ENCODE results near the gene GARNL3. TPM values are rescaled to one million over a fixed set of nuclear protein-coding genes. Genes with fewer than 3 reads are reported as not detected.

GARNL3 gene
- polyA plus RNA-seq, 1 donor from 2014 or later, result 20.0 TPM

GRCh38 chr9:127256324-127256723, 8.2 kb upstream of the GARNL3 start:
- H3K9ac ChIP-seq (ENCODE audit: low read length), result no peak overlapping the region
- no peak overlapping the region for H3K27ac ChIP-seq (ENCODE audit: low read length)
- no peaks in the 10 kb centered on the region for H4K20me1 ChIP-seq (ENCODE audit: insufficient read depth)
- H3K4me3 ChIP-seq (ENCODE audit: low read length), result no peak overlapping the region
- H2AFZ ChIP-seq (ENCODE audit: low read depth, low read length), result no peak overlapping the region
- no peaks in the 10 kb centered on the region for H3K9me3 ChIP-seq (ENCODE audit: low read length)
- no peak overlapping the region for H3K4me2 ChIP-seq (ENCODE audit: low read length)
- no peaks in the 10 kb centered on the region for H3F3A ChIP-seq (ENCODE audit: insufficient read depth, low read length, poor library complexity, severe bottlenecking)
- no peaks in the 10 kb centered on the region for H3K9me2 ChIP-seq (ENCODE audit: insufficient read depth, low read length)
- H3K79me2 ChIP-seq (replicated peaks; ENCODE audit: insufficient read depth, low read length), result no peaks in the 10 kb centered on the region
- no peaks in the 10 kb centered on the region for H3K36me3 ChIP-seq (ENCODE audit: insufficient read depth, low read length)
- TF ChIP-seq EZH2 (IDR thresholded peaks at IDR 0.05; ENCODE audit: borderline replicate concordance, insufficient read depth, low read length, poor library complexity, severe bottlenecking), result no peak
- no peaks in the 10 kb centered on the region for H3K27me3 ChIP-seq (ENCODE audit: insufficient read depth, low read depth, low read length)

- no peaks in the 10 kb centered on the region for H3K9me3 ChIP-seq (ENCODE audit: low read length)
- TF ChIP-seq, protein P1, sequence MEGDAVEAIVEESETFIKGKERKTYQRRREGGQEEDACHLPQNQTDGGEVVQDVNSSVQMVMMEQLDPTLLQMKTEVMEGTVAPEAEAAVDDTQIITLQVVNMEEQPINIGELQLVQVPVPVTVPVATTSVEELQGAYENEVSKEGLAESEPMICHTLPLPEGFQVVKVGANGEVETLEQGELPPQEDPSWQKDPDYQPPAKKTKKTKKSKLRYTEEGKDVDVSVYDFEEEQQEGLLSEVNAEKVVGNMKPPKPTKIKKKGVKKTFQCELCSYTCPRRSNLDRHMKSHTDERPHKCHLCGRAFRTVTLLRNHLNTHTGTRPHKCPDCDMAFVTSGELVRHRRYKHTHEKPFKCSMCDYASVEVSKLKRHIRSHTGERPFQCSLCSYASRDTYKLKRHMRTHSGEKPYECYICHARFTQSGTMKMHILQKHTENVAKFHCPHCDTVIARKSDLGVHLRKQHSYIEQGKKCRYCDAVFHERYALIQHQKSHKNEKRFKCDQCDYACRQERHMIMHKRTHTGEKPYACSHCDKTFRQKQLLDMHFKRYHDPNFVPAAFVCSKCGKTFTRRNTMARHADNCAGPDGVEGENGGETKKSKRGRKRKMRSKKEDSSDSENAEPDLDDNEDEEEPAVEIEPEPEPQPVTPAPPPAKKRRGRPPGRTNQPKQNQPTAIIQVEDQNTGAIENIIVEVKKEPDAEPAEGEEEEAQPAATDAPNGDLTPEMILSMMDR (IDR thresholded peaks at IDR 0.05; ENCODE audit: poor library complexity, severe bottlenecking), result no peak
- TF ChIP-seq EP300 (conservative IDR thresholded peaks at IDR 0.05; ENCODE audit: poor library complexity, severe bottlenecking), result no peak
- TF ChIP-seq, protein P2, sequence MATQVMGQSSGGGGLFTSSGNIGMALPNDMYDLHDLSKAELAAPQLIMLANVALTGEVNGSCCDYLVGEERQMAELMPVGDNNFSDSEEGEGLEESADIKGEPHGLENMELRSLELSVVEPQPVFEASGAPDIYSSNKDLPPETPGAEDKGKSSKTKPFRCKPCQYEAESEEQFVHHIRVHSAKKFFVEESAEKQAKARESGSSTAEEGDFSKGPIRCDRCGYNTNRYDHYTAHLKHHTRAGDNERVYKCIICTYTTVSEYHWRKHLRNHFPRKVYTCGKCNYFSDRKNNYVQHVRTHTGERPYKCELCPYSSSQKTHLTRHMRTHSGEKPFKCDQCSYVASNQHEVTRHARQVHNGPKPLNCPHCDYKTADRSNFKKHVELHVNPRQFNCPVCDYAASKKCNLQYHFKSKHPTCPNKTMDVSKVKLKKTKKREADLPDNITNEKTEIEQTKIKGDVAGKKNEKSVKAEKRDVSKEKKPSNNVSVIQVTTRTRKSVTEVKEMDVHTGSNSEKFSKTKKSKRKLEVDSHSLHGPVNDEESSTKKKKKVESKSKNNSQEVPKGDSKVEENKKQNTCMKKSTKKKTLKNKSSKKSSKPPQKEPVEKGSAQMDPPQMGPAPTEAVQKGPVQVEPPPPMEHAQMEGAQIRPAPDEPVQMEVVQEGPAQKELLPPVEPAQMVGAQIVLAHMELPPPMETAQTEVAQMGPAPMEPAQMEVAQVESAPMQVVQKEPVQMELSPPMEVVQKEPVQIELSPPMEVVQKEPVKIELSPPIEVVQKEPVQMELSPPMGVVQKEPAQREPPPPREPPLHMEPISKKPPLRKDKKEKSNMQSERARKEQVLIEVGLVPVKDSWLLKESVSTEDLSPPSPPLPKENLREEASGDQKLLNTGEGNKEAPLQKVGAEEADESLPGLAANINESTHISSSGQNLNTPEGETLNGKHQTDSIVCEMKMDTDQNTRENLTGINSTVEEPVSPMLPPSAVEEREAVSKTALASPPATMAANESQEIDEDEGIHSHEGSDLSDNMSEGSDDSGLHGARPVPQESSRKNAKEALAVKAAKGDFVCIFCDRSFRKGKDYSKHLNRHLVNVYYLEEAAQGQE (IDR thresholded peaks at IDR 0.05; ENCODE audit: borderline replicate concordance), result no peak
- no peaks in the 10 kb centered on the region for H4K20me1 ChIP-seq (ENCODE audit: insufficient read depth)
- no peaks in the 10 kb centered on the region for H3K27me3 ChIP-seq (ENCODE audit: insufficient read depth, low read depth, low read length)
- H3K4me3 ChIP-seq (ENCODE audit: low read length), result no peak overlapping the region
- no peak overlapping the region for H3K4me2 ChIP-seq (ENCODE audit: low read length)
- no peaks in the 10 kb centered on the region for H3F3A ChIP-seq (ENCODE audit: insufficient read depth, low read length, poor library complexity, severe bottlenecking)
- no peaks in the 10 kb centered on the region for H3K79me2 ChIP-seq (replicated peaks; ENCODE audit: insufficient read depth, low read length)
- H3K9ac ChIP-seq (ENCODE audit: low read length), result no peak overlapping the region
- no peaks in the 10 kb centered on the region for H3K9me2 ChIP-seq (ENCODE audit: insufficient read depth, low read length)
- no peak overlapping the region for H2AFZ ChIP-seq (ENCODE audit: low read depth, low read length)
- H3K36me3 ChIP-seq (ENCODE audit: insufficient read depth, low read length), result no peaks in the 10 kb centered on the region
- no peak overlapping the region for H3K27ac ChIP-seq (ENCODE audit: low read length)
Measured at GRCh38 chr9:127258606-127259471, 5.7 kb upstream of the GARNL3 start.

DNA sequence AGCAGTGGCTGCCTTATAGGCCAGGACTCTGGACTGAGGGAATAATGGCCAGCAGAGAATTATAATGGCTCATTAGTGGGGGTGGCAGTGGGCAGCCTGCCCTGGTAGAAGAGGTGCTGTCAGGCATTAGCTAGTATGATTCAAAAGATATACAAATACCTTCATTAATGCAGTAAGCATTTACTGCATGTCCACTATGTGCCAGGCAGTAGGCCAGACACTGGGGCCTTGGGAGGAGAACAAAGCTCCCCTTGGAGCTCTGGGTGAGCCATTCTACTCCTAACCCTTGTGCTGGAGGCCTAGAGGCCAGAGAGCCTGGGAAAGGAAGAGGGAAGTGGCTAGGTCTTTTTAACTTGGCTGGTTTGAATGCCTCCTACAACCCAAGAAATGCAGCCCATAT, 2.0 kb upstream of the GARNL3 start:
- no peak overlapping the region for H3K9ac ChIP-seq (ENCODE audit: low read length)
- H4K20me1 ChIP-seq (ENCODE audit: insufficient read depth), result no peaks in the 10 kb centered on the region
- H3K27me3 ChIP-seq (ENCODE audit: insufficient read depth, low read depth, low read length), result no peaks in the 10 kb centered on the region
- no peaks in the 10 kb centered on the region for H3F3A ChIP-seq (ENCODE audit: insufficient read depth, low read length, poor library complexity, severe bottlenecking)
- H3K4me3 ChIP-seq (ENCODE audit: low read length), result no peak overlapping the region
- H3K9me3 ChIP-seq (ENCODE audit: low read length), result no peaks in the 10 kb centered on the region
- H3K79me2 ChIP-seq (replicated peaks; ENCODE audit: insufficient read depth, low read length), result peaks cover 7% of the 10 kb centered on the region
- H2AFZ ChIP-seq (ENCODE audit: low read depth, low read length), result no peak overlapping the region
- H3K36me3 ChIP-seq (ENCODE audit: insufficient read depth, low read length), result no peaks in the 10 kb centered on the region
- TF ChIP-seq EP300 (conservative IDR thresholded peaks at IDR 0.05; ENCODE audit: poor library complexity, severe bottlenecking) (no peak), RAD21 (conservative IDR thresholded peaks at IDR 0.05) (no peak), SMC3 (conservative IDR thresholded peaks at IDR 0.05; ENCODE audit: poor library complexity) (no peak), POLR2AphosphoS5 (IDR thresholded peaks at IDR 0.05) (no peak), TAF1 (IDR thresholded peaks at IDR 0.05; ENCODE audit: low read depth) (no peak), MXI1 (conservative IDR thresholded peaks at IDR 0.05; ENCODE audit: poor library complexity, severe bottlenecking) (no peak), EZH2 (IDR thresholded peaks at IDR 0.05; ENCODE audit: borderline replicate concordance, insufficient read depth, low read length, poor library complexity, severe bottlenecking) (no peak)
- TF ChIP-seq, protein P2 (IDR thresholded peaks at IDR 0.05; ENCODE audit: borderline replicate concordance), result no peak
- TF ChIP-seq, protein P1 (IDR thresholded peaks at IDR 0.05; ENCODE audit: poor library complexity, severe bottlenecking), result no peak
- no peak overlapping the region for H3K27ac ChIP-seq (ENCODE audit: low read length)
- no peaks in the 10 kb centered on the region for H3K9me2 ChIP-seq (ENCODE audit: insufficient read depth, low read length)
- H3K4me2 ChIP-seq (ENCODE audit: low read length), result no peak overlapping the region

Data from neural cell (in vitro differentiated cells).